ENCODE results near the gene SMAD3. TPM values are rescaled to one million over a fixed set of nuclear protein-coding genes. Genes with fewer than 3 reads are reported as not detected.

The SMAD3 gene
- total RNA-seq, 1 experiment from 2014 or later, result 89.2 TPM

DNA sequence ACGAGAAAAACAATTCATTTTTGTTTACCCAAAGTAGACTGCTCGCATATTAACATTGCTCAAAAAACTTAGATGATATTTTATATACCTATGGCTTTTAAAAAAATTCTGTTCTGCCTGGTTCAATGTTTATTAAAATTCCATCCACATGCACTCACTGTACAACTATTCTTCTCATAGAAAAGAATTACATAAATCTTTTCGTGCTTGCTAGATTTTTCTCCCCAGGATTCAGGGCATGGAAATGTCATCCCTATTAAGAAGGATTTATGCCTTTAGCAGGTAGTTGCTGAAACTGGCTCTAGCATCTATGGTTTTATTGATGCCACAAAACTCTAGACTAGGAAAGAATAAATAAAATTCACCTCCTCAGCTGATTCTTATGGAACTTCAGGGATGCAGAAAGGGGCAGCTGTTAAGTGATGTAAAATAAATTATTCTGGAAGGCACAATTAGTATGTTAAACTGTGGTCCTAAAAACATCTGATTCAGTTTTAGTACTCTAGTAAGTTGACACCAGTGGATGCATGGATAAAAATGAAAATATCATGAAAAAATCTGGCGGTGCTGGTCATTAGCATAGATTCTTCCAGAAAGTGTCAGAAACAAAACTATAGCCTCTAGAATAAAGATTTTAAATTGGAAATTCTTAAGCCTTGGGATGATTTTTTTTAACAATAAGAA, 147.4 kb downstream of the SMAD3 start:
- Histone ChIP-seq H4K20me1 (ENCODE audit: insufficient read depth) (no peaks in the 10 kb centered on the region), H3K9ac (ENCODE audit: low read length) (no peak overlapping the region), H3K4me1 (ENCODE audit: control insufficient read depth in 1 of 2, insufficient read depth in 2 of 2, low read length in 2 of 2) (no peaks in the 10 kb centered on the region), H3K9me2 (ENCODE audit: insufficient read depth) (no peaks in the 10 kb centered on the region), H2AFZ (ENCODE audit: low read depth, low read length, poor library complexity, severe bottlenecking) (no peak overlapping the region), H3K9me3 (ENCODE audit: control insufficient read depth in 1 of 2, insufficient read depth in 1 of 2, low read depth in 1 of 2, low read length in 2 of 2) (no peaks in the 10 kb centered on the region), H3K27ac (ENCODE audit: low read depth, low read length) (no peak overlapping the region), H3K27me3 (ENCODE audit: insufficient read depth, low read length) (no peaks in the 10 kb centered on the region), H3K4me2 (ENCODE audit: low read length) (no peak overlapping the region), H3K79me2 (ENCODE audit: insufficient read depth, low read length) (no peaks in the 10 kb centered on the region), H3K4me3 (replicated peaks in 1 of 2; ENCODE audit: low read depth in 1 of 2, low read length in 2 of 2) (no peak overlapping the region), H3K36me3 (ENCODE audit: control insufficient read depth in 1 of 2, insufficient read depth in 2 of 2, low read length in 2 of 2) (peaks cover 4 to 13% of the 10 kb centered on the region in 2 experiments; a peak in 2 of 4 replicates)
- RAD21 ChIA-PET (ENCODE audit: low non-redundant PET in 1 of 2, low total read pairs in 2 of 2, uncharacterized antibody in 2 of 2, unreplicated experiment in 2 of 2), result no interaction called here
- intact Hi-C loops (cut with micrococcal nuclease), result no loop called here
- POLR2A ChIA-PET, result no interaction called here
- BruUV-seq (replicated peaks), result no TSS peak
- TF ChIP-seq ZBTB33 (IDR thresholded peaks at IDR 0.05; ENCODE audit: extremely low read depth, insufficient replicate concordance, low read length) (no peak), SIN3A (IDR thresholded peaks at IDR 0.05; ENCODE audit: low read depth) (no peak), RAD21 (IDR thresholded peaks at IDR 0.05; ENCODE audit: low read depth) (no peak), SP1 (IDR thresholded peaks at IDR 0.05; ENCODE audit: low read depth) (no peak), TCF7L2 (IDR thresholded peaks at IDR 0.05; ENCODE audit: borderline replicate concordance, extremely low read depth, insufficient read depth, insufficient read length) (no peak), ZNF274 (IDR thresholded peaks at IDR 0.05; ENCODE audit: low read depth, low read length) (no peak), ELF1 (IDR thresholded peaks at IDR 0.05; ENCODE audit: borderline replicate concordance, low read depth) (no peak), CEBPB (IDR thresholded peaks at IDR 0.05; ENCODE audit: low read depth) (no peak), EZH2phosphoT487 (IDR thresholded peaks at IDR 0.05; ENCODE audit: borderline replicate concordance) (no peak), POLR2A (IDR thresholded peaks at IDR 0.05; ENCODE audit: borderline replicate concordance, extremely low read depth, insufficient read depth, insufficient read length) (no peak)
- TF ChIP-seq, protein P1, sequence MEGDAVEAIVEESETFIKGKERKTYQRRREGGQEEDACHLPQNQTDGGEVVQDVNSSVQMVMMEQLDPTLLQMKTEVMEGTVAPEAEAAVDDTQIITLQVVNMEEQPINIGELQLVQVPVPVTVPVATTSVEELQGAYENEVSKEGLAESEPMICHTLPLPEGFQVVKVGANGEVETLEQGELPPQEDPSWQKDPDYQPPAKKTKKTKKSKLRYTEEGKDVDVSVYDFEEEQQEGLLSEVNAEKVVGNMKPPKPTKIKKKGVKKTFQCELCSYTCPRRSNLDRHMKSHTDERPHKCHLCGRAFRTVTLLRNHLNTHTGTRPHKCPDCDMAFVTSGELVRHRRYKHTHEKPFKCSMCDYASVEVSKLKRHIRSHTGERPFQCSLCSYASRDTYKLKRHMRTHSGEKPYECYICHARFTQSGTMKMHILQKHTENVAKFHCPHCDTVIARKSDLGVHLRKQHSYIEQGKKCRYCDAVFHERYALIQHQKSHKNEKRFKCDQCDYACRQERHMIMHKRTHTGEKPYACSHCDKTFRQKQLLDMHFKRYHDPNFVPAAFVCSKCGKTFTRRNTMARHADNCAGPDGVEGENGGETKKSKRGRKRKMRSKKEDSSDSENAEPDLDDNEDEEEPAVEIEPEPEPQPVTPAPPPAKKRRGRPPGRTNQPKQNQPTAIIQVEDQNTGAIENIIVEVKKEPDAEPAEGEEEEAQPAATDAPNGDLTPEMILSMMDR (IDR thresholded peaks at IDR 0.05 in 2 of 3, conservative IDR thresholded peaks at IDR 0.05 in 1 of 3; ENCODE audit: borderline replicate concordance in 1 of 3, insufficient read depth in 1 of 3, low read depth in 2 of 3, low read length in 2 of 3), result no peak
- ATAC-seq (no peak), DNase-seq (ENCODE audit: low read depth, low spot score) (no peak)
- CTCF ChIA-PET, result no interaction called here
